HG03342 (cell line): Measurements from ENCODE around the gene HADHA.
A peak's percentile ranks its signal among the peaks of the same experiment; 100 is the strongest.

Source experiments
- ATAC-seq: cut with Tn5 transposase; IDR thresholded peaks from one replicate; pipeline ENCODE4 v1.9.1; 2021; ENCODE audit warnings: mild to moderate bottlenecking, moderate library complexity; ENCODE audit not compliant: unreplicated experiment

Gene HADHA

GRCh38 chr2:26195040-26195984 is 49.1 kb downstream of the HADHA start:
- ATAC-seq = no peak

- no peak for ATAC-seq
Observed at GRCh38 chr2:26193578-26194231, 50.7 kb downstream of the HADHA start.

GRCh38 chr2:26191316-26192159 is 52.9 kb downstream of the HADHA start:
- ATAC-seq = no peak

GRCh38 chr2:26190369-26190768 is 54.1 kb downstream of the HADHA start:
- ATAC-seq = no peak

- no peak for ATAC-seq
Observed at GRCh38 chr2:26189751-26190150, 54.7 kb downstream of the HADHA start.

- no peak for ATAC-seq
Observed at GRCh38 chr2:26189123-26189522, 55.3 kb downstream of the HADHA start.

- ATAC-seq = no peak
Observed at GRCh38 chr2:26187537-26188104, 56.8 kb downstream of the HADHA start.

GRCh38 chr2:26187114-26187513 is 57.3 kb downstream of the HADHA start:
- no peak for ATAC-seq

GRCh38 chr2:26185954-26186770 is 58.3 kb downstream of the HADHA start:
- ATAC-seq = no peak

- ATAC-seq = no peak
Observed at GRCh38 chr2:26185304-26185928, 59.0 kb downstream of the HADHA start.

GRCh38 chr2:26184555-26185303 is 59.7 kb downstream of the HADHA start:
- peak; percentile 86 for ATAC-seq

- ATAC-seq = no peak
Observed at GRCh38 chr2:26184121-26184520, 60.3 kb downstream of the HADHA start.

- no peak for ATAC-seq
Observed at GRCh38 chr2:26182887-26183630, 61.4 kb downstream of the HADHA start.

GRCh38 chr2:26182441-26182840 is 62.0 kb downstream of the HADHA start:
- ATAC-seq = no peak

- no peak for ATAC-seq
Observed at GRCh38 chr2:26179446-26179913, 65.0 kb downstream of the HADHA start.

GRCh38 chr2:26178746-26179436 is 65.5 kb downstream of the HADHA start:
- ATAC-seq = no peak

GRCh38 chr2:26178246-26178645 is 66.2 kb downstream of the HADHA start:
- ATAC-seq = no peak
